HG03354 (cell line): ENCODE measurements around the gene SLC26A1.

ENCODE experiments used
- ATAC-seq: cut with Tn5 transposase; IDR thresholded peaks from one replicate; pipeline ENCODE4 v1.9.1; 2021; ENCODE audit warnings: mild to moderate bottlenecking; ENCODE audit not compliant: unreplicated experiment, poor library complexity, severe bottlenecking

The SLC26A1 gene

GRCh38 chr4:968221-968620 lies 25.0 kb downstream of the SLC26A1 start:
- no peak for ATAC-seq

DNA sequence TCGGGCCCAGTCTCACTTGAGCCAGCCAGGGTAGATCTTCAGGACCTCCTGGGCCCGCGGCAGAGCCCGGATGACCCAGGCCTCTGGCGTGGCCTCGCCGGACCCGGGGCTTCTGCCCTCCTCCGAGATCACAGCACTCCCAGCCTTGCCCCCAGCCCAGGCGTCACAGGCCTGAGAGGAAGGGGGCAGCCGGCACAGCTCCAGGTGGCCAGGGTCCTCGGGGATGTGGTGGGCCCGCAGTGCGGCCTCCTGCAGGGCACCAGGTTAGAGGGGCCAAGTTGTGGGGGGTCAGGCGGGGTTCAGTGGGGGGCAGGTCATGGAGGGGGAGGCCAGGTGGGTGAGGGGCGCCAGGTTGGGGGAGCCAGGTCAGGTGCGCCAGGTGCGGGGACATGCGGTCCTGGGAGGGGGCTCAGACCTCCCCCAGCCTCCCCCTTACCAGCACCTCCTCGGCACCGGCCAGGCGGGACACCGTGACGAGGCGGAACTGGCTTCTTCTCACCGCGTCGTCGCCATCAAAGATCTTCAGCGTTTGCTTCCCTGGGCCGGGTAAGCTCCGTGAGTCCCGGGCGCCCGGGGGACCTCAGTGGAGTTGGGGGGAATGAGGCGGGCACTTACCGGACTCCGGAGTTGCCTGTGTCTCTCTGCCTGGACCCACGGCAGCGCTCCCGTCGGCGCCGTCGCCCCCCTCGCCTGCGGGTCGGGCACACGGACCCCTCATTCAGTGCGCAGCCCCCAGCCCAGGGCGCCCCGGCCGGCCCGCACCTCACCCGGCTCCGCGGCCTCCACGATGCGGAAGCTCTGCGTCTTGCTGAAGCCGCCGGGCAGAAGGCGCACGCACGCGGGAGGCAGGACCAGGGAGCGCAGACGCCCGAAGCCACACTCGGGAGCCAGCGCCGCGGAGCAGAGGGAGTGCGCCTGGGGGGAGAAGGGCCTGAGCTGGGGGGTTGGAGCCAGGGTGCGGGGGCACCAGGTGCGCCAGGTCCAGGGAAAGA lies 25.8 kb downstream of the SLC26A1 start:
- no peak for ATAC-seq

- ATAC-seq: no peak
Measured at GRCh38 chr4:966266-967112, 26.7 kb downstream of the SLC26A1 start.

GRCh38 chr4:965766-966134 lies 27.5 kb downstream of the SLC26A1 start:
- ATAC-seq: no peak

DNA sequence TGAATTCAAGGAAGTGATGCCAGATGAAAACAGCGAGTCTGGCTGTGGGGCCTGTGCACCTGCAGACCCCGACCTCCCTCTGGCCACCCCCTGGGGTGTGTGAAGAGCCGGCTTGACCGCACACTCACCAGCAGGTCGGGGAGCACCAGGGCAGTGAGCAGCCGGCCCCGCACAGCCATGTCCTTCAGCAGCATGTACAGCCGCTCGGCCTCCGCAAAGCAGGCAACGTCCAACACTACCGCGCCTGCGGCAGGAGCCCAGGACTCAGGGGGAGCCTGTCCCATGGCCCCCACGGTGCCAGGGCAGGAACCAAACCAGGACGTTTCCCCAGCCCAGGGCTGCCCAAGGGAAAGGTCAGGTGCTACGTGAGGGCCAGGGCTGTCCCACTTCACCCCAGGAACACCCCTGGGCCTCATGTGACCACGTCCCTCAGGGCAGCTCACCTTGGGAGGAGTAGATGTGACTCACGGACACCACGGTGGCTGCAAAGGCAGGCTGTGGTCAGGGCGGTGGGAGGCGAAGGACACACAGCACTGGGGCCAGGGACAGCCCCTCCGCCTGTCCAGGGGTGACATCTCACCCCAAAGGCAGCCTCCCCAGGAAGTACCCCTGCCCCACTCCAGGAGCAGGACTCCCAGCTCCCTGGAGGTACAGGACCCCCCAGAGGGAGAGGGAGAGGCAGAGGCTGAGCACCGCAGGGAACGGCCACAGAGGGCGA lies 28.0 kb downstream of the SLC26A1 start:
- ATAC-seq: no peak

DNA sequence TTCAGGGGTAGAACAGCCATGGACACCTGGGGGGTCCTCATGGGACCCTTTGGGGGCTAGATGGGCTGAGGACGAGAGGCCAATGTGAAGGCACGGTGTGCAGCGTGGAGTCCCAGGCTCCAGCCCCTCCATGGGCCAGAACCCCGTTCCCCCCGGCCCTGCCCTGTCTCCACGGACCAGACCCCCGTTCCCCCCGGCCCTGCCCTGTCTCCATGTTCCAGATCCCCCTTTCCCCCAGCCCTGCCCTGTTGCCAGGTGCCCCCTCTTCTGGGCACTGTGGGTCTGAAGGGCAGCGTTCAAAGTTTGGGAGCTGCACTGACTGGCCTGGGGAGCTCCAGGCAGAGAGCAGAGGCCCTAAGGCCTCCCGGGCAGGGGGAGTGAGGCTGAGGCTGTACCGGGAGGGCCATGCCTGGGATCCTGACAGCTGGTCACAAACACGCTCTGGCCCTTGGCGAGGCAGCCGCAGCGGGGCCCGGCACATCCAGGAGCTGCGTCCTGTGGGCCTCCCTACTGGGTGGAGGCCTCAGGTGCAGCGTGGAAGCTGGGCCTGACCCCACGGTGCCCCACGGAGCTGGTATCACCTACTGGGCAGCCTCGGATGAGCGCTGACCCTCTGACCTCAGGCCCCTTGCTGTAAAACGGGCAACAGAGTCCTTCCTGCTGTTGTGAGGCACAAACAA lies 28.7 kb downstream of the SLC26A1 start:
- ATAC-seq: no peak

DNA sequence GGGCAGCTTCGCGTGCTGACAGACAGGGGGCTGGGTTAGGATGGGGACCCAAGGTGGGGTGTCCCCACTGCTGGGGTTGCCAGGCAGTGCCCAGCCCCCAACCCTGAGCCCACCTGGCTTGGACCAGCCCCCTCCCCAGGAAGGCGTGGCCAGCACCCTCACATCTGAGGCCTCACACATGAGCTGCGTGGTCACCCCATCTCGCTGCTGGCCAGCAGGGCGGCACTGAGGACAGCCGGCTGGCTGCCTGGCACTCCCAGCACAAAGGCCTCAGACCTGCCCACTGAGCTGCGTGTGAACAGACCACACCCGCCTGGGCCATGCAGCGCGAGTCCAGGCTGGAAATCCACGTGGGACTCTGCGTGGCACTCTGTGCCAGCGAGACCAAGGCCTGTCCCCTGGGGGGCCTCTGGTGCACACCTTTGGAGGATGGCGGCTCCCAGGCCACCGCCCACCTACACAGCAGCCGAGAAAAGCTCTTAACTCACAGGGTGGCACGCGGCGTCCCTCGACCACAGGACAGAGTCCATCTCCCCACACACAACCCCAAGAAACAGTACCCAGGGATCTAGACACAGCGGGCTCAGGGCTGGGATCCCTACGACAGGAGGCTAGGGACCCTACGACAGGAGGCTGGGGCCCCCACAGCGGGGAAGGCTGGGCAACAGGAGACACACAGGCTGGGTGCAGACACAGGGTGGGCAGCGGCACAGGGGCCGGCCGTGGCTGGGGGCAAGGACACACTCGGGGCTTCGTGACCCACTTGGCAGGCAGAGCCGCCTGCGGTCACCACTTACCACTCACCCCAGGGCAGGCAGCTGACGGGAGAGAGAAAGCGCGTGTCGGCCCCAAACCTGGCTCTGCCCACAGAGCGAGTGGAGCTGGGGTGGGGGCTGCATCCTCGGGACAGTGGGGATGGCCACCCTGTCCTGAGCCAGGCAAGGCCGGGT lies 29.7 kb downstream of the SLC26A1 start:
- ATAC-seq: no peak

DNA sequence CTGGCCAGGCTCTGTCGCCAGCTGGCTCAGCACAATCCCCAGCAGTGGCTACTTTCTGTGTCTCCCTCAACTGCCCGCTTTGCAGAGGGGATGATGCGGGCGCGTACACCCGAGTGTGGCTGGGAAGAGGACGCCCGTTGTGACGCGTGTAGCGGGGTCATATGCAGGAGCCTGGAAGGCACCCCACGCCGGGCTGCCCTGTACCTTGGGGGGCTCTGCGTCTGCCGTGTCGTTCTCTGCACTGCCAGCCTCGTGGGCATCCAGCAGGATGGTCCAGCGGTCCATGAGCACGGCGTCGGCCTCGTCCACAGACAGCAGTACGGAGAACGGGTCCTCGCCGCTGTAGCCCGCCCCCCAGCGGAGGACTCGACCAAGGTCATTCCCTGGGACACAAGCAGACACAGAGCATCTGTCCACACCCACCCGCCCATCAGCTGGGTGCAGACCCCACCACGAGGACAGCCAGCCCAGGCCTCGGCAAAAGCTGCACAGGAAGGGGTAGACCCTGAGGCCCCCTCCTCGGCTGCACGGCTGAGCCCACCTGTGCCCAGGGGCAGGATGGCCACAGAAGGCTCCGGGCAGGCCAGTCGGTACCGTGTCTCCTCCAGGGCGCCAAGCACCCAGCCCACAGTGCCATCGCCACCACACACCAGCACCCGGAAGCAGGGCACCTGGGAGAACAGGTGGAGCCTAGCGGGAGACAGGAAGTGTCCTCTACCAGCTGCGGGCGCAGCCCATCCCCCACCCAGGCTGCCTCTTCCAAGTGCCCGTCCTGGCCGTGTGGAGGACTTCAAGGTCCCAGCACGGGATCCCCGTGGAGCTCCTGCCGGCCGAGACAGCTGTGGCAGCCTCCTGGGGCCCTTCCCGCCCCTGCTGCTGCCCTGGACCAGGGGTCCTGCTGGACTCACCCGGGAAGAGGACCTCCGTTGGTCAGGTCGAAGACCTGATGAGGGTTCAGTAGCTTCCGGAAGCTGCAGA lies 30.7 kb downstream of the SLC26A1 start:
- no peak for ATAC-seq

GRCh38 chr4:961351-962230 lies 31.6 kb downstream of the SLC26A1 start:
- no peak for ATAC-seq

DNA sequence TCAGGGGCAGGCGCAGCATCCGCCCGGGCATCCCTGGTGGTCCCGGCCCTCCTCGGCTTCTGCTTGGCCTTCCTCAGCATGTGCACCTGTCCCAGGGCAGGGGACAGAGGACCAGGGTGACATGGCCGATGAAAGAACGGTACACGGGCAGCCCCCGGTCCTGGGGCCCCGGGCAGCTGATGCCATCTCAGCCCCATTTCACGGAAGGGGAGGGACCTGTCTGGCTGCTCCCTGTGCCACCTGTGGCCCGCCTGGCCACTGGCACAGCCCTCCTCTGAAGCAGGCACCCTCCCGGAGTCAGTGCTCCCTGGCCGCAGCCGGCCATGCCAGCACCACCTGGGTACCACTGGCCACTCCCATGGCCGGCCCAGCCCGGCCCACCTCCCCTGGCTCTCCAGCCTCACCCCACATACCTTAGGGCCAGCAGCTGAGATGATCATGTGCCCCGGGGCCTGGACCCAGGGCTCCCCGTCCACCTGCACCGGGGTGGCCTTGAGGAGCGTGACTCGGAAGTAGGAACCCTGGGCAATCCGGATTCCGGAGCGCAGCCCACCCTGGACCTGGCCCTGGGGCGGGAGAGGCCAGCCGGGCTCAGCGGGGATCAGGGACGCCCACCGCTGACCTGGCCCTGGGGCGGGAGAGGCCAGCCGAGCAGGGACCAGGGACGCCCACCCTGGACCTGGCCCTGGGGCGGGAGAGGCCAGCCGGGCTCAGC lies 32.4 kb downstream of the SLC26A1 start:
- ATAC-seq: no peak

DNA sequence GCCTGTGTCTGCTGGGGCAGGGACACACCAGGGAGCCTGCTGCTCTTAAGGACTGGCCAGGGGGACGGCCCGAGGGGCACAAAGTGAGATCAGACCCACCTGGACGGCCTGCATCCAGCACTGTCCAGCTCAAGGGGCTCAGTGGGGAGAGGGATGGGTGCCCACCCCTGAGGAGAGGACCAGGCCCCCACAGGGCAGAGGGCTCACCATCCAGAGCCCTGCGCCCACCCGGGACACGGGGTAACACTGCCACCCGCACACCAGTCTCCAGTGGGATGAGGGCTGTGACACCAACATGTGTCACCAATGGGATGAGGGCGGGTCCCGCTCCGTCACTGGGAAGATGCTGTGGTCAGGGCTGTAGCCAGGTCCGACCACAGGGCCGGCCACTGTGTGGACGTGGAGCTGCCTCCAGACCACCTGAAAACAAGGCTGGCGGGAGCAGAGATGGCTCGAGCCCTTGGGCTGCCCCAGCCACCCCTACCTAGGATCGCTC lies 33.0 kb downstream of the SLC26A1 start:
- ATAC-seq: no peak

GRCh38 chr4:959338-960139 lies 33.7 kb downstream of the SLC26A1 start:
- no peak for ATAC-seq

- ATAC-seq: no peak
Measured at GRCh38 chr4:958696-959337, 34.4 kb downstream of the SLC26A1 start.

DNA sequence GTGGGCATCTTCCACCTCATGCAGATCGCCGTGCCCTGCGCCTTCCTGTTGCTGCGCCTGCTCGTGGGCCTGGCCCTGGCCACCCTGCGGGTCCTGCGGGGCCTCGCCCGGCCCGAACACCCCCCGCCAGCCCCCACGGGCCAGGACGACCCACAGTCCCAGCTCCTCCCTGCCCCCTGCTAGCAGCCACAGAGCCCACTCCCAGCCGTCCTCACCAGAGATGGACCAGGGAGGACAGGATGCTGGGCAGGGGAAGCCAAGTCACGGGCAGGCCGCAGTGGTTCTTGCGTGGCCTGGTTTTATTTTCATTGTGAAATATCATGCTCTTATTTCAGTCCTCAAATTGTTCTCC lies 34.9 kb downstream of the SLC26A1 start:
- no peak for ATAC-seq
